Hematopoietic multipotent progenitor cell treated with erythropoietin and hydrocortisone succinate and interleukin-3 and kit ligand, for 4 days (in vitro differentiated cells): ENCODE results near the gene SCGB3A1.

ENCODE experiments used
- DNase-seq: peaks from one replicate; pipeline ENCODE4 v3.0.0-alpha.2; 2015

The SCGB3A1 gene, protein sequence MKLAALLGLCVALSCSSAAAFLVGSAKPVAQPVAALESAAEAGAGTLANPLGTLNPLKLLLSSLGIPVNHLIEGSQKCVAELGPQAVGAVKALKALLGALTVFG

GRCh38 chr5:180591311-180591887, at the start of gene SCGB3A1:
Gene SCGB3A1, minus strand, starts transcription at chr5:180591499. Its CDS starts 37 bp downstream, at chr5:180591462.
- peak; percentile 61 for DNase-seq

GRCh38 chr5:180640611-180640860, 49.2 kb upstream of the SCGB3A1 start:
- DNase-seq = no peak

DNA sequence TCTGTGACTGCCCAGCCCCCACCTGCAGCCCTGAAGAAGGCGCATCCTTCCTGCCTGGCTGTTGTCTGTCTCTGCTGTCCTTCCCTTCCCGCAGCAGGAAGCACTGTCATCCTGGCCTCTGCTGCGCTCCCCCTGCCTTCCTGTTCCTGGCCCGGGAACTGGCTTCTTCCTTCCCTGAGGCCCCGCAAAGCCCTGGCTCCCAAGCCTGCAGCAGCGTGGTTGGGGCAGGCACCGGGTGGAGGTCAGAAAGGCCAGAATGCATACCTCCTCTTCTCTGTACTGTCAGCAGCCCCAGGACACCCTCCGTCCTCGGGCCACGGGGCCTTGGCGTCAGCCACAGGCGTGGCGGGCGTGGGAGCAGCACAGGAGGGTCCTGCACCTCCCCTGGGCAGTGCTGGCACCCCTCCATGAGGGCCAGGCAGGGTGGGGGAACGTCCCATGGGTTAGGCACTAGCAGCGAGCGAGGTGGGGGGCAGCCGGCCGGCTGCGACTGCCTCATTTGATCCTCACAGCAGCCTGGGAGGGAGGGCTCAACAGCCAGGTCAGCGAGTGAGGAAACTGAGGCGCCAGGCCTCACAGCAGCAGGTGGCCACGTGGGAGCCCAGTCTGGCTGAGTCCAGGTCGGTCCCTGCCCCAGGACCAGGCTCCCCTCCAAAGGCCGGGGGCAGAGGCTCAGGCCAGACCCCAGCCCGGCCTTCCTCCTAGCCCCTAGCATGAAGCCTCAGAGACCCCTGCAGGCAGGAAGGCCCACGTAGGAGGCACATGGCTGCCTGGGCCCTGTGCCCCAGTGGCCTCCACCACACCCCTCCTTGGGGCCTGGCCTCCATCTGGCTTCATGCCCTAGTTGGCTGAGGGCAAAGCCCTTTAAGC, 48.7 kb upstream of the SCGB3A1 start:
- no peak for DNase-seq

DNA sequence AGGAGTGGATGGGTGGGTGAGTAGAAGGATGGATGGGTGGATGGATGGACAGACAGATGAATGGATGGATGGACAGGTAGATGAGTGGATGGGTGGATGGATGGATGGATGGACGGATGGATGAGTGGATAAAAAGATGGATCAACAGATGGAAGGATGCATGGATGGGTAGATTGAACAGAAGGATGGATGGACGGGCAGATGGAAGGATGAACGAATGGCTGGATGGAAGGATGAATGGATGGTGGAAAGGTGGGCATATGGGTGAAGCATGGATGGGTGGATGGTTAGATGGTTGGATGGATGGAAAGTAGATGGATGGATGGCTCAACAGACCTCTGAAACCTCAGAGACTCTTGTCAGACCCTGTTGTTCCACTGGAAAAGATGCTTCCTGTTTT, 48.0 kb upstream of the SCGB3A1 start:
- no peak for DNase-seq

DNA sequence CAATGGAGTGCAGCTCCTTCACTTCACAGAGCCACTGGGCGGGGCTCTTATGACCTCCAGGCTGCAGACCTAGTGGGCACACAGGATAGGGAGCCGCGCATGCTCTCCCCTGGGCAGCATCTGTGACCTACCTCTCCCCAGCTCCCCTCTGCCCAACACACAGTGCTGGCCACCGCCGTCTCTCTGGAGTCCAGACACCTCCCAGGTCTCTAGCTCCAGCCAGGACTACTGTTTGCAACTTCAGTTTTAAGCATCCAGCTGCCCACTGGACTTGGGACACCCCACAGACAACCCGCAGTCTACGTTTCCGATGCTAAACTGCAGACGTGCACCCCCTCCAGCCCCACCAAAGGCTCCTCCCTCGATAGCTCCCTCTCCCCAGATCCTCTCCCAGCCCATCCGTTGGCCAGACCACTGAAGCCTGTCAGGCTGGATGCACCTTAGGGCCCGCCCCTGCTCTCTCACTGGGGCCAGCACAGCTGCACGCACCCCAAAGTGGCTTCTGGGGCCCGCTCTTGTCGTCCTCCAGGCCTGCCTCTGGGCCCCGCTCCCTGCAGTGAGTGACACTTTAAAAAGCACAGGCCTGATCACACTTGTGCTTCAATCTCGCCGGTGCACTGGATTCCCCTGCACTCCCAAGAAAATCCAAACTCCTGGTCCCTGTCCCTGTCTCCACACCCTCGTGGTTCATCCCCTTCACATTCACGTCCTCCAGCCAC, 46.8 kb upstream of the SCGB3A1 start:
- no peak for DNase-seq

DNA sequence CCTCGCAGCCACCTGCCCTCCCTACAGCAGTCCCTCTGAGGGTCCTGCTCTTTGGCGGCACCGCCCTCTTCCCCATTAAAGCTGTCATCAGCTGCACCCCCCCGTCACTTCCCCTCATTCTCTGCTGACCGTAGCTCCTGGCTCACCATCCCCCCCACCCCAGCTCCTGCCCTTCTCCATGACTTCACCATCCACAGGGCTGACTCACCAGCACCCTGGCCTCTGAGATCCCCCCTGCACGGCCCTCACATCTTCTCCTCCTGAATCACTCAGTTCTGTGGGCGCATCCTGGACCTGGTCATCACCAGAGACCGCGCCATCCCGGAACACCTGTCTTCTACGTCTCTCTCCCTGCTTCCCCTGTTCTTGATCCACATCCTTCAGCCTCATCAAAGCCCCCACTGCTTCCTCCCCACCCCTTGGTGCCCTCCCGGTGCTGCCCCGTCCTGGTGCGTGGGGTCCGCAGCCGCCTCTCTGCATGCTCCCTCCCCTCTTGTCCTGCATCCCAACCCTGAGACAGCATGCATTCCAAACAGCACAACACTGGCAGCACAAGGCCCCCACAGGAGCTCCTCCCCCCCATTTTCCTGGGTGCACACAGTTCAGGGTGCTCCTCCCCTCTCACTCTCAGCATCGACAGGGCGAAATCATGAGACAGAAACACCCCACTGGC, 45.2 kb upstream of the SCGB3A1 start:
- no peak for DNase-seq

GRCh38 chr5:180636016-180636402, 44.7 kb upstream of the SCGB3A1 start:
- no peak for DNase-seq

GRCh38 chr5:180633283-180634177, 42.2 kb upstream of the SCGB3A1 start:
- no peak for DNase-seq

DNA sequence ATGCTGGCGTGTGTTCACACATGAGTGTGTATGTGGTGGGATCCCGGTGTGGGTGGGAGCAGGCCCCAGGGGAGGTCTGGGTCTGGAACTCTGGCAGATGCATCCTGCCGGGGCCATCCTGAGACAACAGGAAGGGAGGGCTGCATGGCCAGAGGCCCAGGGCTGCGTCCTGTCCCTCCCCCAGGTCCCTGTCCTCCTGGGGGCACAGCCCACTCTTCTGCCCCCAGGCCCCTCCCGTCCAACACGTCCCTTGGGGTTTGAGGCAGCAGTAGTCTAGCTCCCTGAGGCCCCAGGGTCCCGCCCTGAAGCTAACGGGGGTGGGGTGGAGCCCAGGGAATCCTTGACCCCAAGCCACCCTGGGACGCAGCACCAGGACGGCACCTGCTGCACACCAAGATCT, 41.5 kb upstream of the SCGB3A1 start:
- no peak for DNase-seq

DNA sequence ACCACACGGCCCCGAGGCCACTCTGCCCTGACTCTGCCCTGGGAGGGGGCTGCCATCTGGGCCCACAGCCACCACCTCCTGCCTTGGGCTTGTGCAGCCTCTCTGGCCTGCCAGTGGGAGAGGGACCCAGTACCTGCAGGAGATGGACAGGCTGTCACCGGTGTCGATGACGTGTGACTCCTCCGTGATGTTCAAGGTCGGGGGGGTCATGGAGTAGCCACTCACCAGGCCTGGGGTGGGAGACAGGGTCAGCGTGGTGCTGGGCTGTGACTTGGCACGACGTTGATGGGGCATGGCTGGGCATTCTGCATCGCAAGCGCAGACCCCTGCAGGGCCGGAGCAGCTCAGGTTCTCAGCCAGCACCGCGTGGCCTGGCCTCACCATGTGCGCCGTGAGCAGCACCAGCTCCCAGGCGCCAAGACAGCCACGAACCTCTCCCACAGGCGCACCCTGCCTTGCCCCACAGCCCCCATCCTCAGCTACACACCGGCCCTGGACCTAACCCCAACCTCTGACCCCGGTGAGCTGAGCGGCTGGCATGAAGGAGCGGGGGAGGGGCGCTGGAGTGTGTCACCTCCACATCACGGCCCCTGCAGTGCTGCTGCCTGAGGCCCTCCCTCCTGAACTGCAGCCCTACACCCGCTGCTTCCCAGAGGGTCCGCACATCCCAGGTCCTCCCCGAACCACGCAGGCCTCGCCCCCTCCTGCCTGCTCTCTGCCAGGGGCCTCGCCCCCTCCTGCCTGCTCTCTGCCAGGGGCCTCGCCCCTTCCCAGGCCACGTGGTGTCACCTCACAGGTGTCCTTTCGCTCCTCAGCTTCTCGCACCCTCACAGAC, 40.5 kb upstream of the SCGB3A1 start:
- DNase-seq = no peak

GRCh38 chr5:180630426-180630825, 39.1 kb upstream of the SCGB3A1 start:
- no peak for DNase-seq

GRCh38 chr5:180629831-180630382, 38.6 kb upstream of the SCGB3A1 start:
- DNase-seq = no peak

DNA sequence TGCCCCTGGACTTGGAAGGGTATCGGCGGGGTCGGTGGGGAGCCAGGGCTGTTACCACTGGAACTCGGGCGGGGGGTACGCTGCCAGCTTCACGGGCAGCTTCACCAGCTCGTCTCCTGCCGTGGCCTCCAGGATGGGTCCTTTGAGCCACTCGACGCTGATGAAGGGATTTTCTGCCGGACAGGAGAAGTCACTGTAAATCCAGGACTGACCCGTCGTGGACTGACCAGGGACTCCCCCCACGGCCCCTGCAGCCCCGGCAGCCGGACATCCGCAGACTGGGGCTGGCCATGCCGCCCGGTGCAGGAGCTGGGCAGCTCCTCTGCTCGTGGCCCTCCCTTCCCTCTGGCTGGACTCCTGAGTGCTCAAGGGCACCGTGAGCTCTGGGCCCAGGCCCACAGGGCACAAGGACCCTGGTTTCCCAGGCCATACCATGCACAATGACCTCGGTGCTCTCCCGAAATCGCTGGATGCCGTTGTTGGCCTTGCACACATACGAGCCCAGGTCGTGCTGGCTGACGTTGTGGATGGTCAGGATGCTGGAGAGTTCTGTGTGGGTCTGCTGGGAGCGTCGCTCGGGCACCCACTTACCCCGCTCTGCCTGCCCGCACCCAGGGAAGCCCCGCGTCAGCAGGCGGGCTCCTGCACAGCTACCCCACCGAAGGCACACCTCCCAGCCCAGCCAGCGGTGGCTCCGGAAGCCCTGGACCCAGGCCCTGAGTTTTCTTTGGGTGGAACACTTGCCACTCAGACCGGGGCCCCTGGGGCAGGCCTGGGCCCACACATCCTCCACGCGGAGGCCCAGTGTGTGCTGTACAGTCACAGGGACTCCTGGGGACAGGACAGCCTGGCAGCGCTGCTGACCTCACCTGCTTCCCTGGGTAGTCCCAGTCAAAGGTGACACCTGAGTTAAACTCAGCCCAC, 37.8 kb upstream of the SCGB3A1 start:
- no peak for DNase-seq

GRCh38 chr5:180628211-180628610, 36.9 kb upstream of the SCGB3A1 start:
- DNase-seq = no peak

DNA sequence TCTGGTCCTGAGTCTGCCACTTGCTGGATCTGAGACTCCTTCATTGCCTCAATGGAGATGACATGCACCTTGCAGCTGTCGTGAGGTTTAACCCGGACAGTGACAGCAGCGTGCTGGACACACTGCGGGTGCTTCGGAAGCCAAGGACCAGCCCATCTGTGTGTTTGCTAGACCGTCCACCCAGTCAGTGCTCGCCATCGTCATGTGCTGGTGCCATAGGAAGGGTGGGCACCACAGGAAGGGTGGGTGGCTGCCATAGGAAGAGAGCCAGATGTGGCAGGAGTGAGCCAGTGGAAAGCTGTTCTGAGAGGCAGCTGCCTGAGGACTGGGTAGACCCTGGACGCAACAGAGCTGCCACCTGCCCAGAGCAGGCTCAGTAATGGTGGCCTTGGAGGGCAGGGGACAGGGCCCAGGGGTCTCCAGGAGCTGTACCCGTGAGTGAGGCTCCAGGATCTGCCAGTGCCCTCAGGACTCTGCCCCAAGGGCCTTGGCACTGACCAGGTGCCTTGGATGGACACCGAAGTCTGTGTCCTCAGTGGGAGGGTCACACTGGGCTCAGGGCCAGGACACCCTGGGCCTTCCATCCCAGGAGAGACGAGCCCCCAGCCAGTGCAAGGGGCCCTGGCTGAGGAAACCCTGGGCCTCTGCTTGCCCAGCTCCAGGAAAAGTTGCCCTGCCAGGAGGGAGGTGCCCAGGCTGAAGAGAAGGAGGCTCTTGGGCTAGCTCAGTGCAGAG, 36.3 kb upstream of the SCGB3A1 start:
- DNase-seq = no peak

DNA sequence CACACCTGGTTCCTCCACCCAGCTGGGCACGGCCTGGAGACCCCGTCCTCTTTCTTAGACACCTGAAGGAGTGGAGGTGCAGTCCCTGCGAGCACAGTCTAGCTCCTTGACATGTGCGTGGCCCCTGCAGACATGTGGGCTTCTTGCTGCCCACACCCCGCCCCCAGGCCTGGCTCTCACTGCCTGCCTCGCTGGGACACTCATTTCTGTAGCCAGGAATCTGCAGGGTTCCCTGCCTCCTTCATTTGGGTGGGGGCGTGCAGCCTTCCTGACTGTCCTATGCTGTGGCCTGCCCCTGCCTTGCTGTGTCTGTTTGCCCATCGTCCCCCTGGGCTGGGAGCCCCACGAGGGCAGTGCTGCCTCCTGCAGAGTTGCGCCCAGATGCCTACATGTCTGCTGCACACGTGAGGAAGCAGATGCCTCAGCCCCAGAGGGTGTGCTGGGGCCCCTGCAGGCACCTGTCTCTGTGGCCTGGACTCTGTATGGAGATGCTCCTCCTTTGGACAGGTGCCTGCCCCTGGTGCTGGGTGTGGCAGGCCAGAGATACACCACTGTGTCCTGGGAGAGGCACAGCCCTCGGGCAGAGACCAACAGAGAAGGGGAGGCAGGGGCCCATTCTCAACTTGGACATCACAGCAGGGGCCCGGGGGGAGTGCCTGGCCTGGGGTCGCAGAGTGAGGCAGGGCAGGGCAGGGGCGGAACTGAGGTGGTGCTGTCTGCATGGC, 35.5 kb upstream of the SCGB3A1 start:
- DNase-seq = no peak

GRCh38 chr5:180625791-180626660, 34.7 kb upstream of the SCGB3A1 start:
- no peak for DNase-seq
